ENCODE results near the gene IFNA13.
"Not testable (repeated sequence)": the region's sequence is repeated elsewhere in the genome, so short reads cannot be mapped to it uniquely, and the experiment has no call there.

Gene IFNA13

GRCh38 chr9:21367957-21368356 lies at the start of gene IFNA13:
Gene IFNA13 (minus strand): TSS chr9:21368057. CDS start chr9:21368010, 47 bp downstream.
- no peak for DNase-seq

GRCh38 chr9:21415493-21416267 lies 47.8 kb upstream of the IFNA13 start:
- no peak for DNase-seq

- no peak for DNase-seq
Measured at GRCh38 chr9:21414220-21414940, 46.5 kb upstream of the IFNA13 start.

- DNase-seq: peak in 18 of 56 donors; percentile 1 to 51 (median 10)
Measured at GRCh38 chr9:21413624-21414023, 45.8 kb upstream of the IFNA13 start.

GRCh38 chr9:21413151-21413550 lies 45.3 kb upstream of the IFNA13 start:
- no peak for DNase-seq

GRCh38 chr9:21412107-21412506 lies 44.2 kb upstream of the IFNA13 start:
- DNase-seq: no peak

GRCh38 chr9:21408817-21409216 lies 41.0 kb upstream of the IFNA13 start, which contains the start of gene IFNA8:
Gene IFNA8 (plus strand): TSS chr9:21409117. CDS start chr9:21409177, 60 bp downstream.
- DNase-seq: no peak

- no peak for DNase-seq
Measured at GRCh38 chr9:21404146-21404545, 36.3 kb upstream of the IFNA13 start.

- DNase-seq: peak in 30 of 56 donors; percentile 4 to 68 (median 28)
Measured at GRCh38 chr9:21402386-21403251, 34.8 kb upstream of the IFNA13 start.

GRCh38 chr9:21399956-21400355 lies 32.1 kb upstream of the IFNA13 start:
- no peak for DNase-seq

- peak in 1 of 56 donors; percentile 5 for DNase-seq
Measured at GRCh38 chr9:21398955-21399489, 31.2 kb upstream of the IFNA13 start.

GRCh38 chr9:21395778-21396717 lies 28.2 kb upstream of the IFNA13 start:
- DNase-seq: peak in 39 of 56 donors; percentile 5 to 78 (median 39)

- DNase-seq: no peak
Measured at GRCh38 chr9:21392270-21392669, 24.4 kb upstream of the IFNA13 start.

- no peak for DNase-seq
Measured at GRCh38 chr9:21385131-21385670, 17.3 kb upstream of the IFNA13 start, which contains the start of gene IFNA2. Gene IFNA2 (minus strand): TSS chr9:21385398. CDS start chr9:21385329, 69 bp downstream.

- DNase-seq: no peak
Measured at GRCh38 chr9:21383627-21384026, 15.8 kb upstream of the IFNA13 start.

GRCh38 chr9:21381448-21382339 lies 13.8 kb upstream of the IFNA13 start:
- no peak for DNase-seq

- not testable (repeated sequence) for DNase-seq
Measured at GRCh38 chr9:21371467-21371866, 3.6 kb upstream of the IFNA13 start.

- DNase-seq: not testable (repeated sequence)
Measured at GRCh38 chr9:21367169-21367568, 688 bp downstream of the IFNA13 start.

GRCh38 chr9:21362287-21362686 lies 5.6 kb downstream of the IFNA13 start:
- no peak for DNase-seq

Measured in amygdala (tissue), 56 donors.